GM12801 (cell line): Measurements from ENCODE around the gene DNAJB6.

ENCODE experiments used
- TF ChIP-seq, protein P1 (sequence below): IDR thresholded peaks from one replicate; pipeline ENCODE4 v1.5.1; 2011; ENCODE audit warnings: control low read depth; ENCODE audit not compliant: insufficient read length; ENCODE audit errors: extremely low read depth

The DNAJB6 gene

DNA sequence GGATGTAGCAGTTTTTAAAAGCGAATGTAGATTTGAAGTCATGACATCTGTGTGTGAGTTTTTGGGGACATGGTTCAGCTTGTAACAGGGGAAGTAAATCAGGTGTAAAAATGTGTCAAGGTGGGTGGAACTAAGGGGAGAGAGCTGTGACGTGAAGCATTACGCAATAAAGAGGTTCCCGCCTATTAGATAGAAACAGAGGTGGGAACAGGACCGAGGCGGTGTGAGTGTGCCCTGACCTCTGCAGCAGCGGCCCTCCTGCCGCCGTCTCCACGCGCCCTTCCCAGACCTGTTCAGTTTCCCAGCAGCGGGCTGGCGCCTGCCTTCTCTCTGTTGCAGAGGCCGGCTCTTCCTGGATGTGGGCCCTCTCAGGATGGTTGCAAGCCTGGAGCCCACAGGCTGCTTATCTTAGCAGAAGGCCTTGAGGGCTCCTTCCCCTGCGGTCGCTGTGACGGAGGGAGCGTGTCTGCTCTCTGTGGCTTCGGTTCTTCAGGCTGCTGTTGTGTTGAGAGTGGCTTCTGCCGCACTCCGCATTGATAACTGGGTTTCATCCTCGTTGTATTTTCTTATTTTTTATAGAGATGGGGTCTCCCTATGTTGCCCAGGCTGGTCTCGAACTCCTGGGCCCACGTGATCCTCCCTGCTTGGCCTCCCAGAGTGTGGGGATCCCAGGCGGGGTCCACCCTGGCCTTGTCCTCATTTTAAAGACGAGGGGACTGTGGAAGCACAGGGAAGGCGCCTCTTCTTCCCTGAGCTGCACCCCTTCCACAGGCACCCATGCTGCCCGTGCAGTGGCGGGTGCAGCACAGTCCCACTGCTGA, 65.0 kb downstream of the DNAJB6 start:
- TF ChIP-seq, protein P1, sequence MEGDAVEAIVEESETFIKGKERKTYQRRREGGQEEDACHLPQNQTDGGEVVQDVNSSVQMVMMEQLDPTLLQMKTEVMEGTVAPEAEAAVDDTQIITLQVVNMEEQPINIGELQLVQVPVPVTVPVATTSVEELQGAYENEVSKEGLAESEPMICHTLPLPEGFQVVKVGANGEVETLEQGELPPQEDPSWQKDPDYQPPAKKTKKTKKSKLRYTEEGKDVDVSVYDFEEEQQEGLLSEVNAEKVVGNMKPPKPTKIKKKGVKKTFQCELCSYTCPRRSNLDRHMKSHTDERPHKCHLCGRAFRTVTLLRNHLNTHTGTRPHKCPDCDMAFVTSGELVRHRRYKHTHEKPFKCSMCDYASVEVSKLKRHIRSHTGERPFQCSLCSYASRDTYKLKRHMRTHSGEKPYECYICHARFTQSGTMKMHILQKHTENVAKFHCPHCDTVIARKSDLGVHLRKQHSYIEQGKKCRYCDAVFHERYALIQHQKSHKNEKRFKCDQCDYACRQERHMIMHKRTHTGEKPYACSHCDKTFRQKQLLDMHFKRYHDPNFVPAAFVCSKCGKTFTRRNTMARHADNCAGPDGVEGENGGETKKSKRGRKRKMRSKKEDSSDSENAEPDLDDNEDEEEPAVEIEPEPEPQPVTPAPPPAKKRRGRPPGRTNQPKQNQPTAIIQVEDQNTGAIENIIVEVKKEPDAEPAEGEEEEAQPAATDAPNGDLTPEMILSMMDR, result no peak

- TF ChIP-seq, protein P1, result no peak
These were observed 65.5 kb downstream of the DNAJB6 start for GRCh38 chr7:157402388-157402703.

- TF ChIP-seq, protein P1, result no peak
These were observed 66.2 kb downstream of the DNAJB6 start for GRCh38 chr7:157402911-157403534.

GRCh38 chr7:157403646-157404401, 67.0 kb downstream of the DNAJB6 start:
- TF ChIP-seq, protein P1, result no peak

- TF ChIP-seq, protein P1, result no peak
These were observed 68.2 kb downstream of the DNAJB6 start for GRCh38 chr7:157404845-157405481.

DNA sequence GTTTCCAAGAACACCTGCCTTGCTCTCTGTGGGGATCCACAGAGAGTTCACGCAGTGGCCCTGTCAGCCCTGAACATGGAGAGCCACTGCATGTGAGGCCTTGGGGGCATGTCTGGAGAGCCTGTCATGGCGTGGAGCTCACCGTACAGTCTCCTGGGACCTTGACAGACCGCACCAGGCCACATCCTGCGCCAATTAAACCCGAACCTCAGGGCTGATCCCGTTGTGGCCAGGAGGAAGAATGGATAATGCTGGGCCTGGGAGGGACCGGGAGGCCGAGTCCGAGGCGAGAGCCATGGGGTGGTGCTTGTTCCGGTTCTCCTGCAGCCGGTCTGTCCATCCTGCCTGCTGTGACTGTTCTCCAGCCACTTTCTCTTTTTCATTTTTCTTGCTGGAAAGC, 68.7 kb downstream of the DNAJB6 start:
- TF ChIP-seq, protein P1, result no peak
